HG03432 (cell line): ENCODE data around the gene TRABD2B.
A peak's percentile ranks its signal among the peaks of the same experiment; 100 is the strongest.

ENCODE experiments used
- ATAC-seq: cut with Tn5 transposase; IDR thresholded peaks from one replicate; pipeline ENCODE4 v1.9.1; 2021; ENCODE audit warnings: mild to moderate bottlenecking, moderate library complexity; ENCODE audit not compliant: unreplicated experiment

Gene TRABD2B

DNA sequence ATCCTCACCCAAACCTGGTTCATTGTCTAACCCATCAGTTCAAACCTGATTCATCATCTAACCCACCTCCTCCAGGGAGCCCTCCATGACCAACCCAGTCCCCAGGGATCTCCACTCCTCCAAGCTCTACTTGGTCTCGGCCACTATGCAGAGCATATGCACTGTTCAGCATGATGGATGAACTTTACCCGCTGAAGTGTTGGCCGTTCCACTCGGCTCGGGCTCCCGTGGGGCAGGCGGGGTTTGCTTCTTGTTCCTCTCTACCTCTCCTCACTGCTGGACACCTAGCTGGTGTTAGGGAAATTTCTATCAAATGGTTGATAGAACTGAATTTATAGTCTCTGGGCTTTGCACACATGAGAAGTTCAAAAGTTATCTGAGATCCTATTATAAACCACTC is 111.0 kb downstream of the TRABD2B start:
- no peak for ATAC-seq

DNA sequence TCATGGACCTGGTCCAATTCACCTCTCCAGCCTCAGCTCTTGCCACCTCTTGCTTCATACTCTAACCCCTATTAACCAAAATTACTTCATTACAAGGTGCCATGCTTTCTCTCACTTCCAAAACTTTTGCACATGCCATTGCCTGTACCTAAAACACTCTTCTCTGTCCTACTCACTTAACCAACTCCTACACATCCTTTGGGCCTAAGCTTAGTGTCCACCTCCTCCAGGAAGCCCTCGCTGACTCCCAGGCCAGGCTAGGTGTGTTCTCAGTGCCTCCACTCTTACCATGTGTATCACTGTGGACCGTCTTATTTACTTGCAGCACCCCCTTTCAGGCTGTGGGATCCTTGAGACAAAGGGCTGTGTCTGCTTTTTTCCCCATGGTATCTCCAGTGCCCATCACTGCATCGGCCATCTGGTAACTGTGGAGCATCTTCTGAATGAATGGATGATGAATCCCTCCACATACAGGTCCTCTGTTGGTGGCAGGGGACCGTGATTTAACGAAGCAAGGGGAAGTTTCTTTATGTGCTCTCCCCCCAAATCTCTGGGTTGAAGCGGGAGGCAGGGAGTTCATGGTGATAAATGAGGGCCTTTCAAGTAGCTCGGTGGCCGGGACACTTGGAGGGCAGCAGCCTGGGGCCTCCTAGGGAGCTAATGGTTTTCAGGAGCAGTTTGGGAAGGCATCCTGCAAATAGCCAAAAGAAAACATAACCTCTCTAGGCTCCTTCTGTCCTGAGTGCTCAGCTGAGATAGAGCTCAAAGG is 111.9 kb downstream of the TRABD2B start:
- no peak for ATAC-seq

DNA sequence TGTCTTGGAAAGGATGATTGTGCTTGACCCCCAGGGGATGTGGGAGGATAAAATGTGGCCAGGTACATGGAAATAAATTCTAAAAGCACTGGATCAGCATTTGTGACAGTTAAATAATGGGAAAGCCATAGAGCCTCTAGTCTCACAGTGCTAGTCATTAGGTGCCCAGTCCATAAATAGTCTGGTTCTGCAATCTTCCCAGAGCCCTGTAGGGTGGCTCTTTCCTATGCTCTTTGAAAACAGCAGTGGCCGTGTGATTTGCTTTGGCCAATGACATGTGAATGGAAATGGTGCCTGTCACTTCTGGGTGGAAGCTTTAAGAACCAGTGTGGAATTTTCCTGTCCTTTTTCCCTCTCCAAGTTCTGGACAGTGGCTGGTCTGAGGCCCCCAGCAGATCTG is 113.2 kb downstream of the TRABD2B start:
- ATAC-seq, result no peak

DNA sequence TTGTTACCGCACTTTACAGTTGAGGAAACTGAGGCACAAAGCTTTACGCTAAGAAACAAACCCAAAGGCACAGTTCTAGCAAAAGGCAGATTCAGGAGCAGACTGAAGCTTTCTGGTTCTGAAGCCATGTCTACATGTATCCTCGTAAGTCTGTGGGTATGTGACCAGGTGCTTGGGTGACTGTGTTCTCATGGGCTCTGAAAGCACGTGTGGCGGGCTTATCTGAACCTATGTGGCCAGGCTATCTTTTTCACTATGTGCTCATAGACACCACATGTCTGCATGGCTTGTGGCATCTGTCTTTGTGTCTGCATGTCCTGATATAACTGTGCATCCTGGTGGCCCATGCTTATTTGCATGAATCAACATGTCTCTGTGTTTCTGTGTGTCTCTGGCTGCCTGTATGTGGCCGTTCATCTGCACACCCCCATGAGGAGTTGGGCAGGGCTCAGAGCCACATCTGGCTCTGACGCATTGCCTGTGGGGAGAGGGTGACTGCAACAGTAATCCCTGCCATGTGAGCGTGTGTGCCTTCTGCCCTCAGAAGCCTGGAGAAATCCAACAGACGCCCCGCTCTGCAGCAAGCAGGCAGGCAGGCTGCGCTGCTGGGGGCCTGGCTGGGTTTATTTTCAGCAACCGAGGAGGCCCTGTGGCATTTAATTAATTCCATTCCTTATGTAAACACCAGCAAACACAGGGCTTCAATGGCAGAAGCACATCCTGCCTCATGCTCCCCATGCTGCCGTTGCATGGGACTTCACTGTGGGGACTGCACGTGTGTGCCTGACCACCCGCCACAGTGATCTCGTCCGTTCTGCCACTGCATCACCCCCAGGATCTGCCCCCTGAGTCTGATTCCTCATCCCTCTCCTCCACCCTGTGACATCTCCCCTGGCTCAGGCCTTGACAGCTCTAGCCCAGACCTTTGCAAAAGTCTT is 115.4 kb downstream of the TRABD2B start:
- no peak for ATAC-seq

DNA sequence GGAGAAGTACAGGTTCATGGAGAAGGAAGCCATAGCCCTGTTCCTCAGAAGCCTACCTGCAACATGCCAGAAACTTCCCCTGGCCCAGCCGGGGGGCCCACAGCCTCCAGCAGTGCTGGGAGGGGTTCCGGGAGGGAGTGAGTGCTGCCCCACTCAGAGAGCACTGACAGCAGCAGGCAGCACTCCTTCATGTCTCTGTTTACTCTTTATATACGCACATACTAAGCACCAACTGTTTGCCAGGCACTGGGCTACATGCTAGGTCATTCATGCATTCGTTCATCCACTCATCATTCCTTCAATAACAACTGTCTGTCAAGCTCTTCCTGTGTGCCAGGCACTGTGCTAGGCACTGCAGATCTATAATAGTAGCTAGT is 120.6 kb downstream of the TRABD2B start:
- ATAC-seq, result no peak

DNA sequence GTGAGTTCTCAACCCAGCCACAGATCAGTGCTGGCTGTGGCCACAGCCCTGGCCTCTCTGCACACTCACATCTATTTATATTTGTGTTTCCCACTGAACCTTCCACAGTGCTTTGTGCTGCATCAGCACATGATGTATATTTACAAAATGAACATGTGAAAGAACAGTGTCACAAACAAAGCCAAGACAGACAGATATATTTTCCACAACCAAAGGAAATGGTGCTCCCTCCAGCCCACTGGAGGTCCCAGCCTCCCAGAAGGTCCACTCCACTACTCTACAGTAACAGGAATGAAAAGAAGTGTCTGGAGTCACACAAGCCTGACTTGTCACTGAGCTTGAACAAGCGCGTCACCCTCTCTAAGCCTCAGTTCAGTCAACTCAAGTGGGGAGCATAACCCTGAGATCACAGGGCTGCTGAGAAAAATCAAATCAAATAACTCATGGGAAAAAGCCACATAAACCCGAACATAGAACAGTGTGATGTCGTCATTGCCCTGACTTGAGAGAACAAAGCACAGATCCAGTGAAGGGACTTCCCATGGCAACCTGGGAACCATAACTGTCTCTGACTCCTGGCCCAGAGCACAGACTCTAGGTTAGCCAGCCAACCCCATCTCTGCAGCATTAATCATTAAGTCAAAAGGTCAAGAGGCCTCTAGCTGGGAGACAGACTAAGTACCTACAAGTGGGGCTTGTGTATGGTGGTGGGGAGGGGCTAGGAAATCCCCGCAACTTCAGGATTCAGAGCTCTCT is 121.2 kb downstream of the TRABD2B start:
- ATAC-seq, result peak; percentile 73

DNA sequence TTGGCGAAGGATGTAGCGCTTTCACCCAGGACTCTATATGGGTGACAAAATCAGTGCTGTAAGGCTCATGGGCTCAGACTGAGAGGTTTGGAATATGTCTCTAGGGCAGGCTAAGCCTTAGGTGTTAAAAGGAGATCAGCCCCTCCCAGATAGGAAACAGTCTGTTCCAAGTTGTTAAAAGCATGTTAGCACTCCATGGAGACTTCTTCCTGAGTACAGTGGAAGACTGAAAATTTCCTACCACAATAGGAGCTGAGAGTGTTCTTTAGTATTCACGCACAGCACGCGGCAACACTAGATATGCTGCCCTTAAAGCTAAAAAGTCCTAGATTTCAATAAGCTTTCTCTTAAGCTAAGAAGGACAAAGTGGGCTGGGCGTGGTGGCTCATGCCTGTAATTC is 122.1 kb downstream of the TRABD2B start:
- no peak for ATAC-seq

DNA sequence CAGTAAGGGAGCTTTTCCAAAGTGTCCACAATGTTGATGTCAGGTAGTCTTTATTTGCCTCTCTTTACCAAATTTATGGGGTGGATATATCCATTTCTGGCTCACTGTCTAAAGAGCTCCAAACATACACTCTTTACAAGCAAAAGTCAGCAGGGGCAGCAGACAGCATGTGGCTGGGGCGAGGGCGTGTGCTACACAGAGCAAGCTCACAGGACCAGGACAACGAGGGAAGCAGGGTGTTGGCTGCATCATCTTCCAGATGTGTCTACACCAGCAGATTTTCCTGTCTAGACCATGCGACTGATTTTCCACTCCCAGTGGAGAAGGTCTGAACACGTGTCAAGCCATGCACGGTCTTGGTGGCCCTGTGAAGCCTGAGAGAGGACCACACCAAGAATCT is 123.8 kb downstream of the TRABD2B start:
- no peak for ATAC-seq

DNA sequence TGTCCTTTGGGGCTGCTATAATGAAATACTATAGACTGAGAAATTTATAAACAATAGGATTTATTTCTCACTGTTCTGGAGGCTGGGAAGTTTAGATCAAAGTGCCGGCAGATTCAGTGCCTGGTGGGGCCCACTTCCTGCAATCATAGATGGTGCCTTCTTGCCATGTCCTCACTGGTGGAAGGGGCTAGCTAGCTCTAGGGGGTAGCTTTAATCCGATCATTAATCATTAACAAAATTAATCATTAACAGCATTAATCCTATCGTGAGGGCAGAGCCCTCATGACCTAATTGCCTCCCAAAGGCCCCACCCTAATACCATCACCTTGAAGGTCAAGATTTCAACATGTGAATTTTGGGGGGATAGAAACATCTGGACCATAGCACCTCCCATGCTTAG is 124.3 kb downstream of the TRABD2B start:
- no peak for ATAC-seq

DNA sequence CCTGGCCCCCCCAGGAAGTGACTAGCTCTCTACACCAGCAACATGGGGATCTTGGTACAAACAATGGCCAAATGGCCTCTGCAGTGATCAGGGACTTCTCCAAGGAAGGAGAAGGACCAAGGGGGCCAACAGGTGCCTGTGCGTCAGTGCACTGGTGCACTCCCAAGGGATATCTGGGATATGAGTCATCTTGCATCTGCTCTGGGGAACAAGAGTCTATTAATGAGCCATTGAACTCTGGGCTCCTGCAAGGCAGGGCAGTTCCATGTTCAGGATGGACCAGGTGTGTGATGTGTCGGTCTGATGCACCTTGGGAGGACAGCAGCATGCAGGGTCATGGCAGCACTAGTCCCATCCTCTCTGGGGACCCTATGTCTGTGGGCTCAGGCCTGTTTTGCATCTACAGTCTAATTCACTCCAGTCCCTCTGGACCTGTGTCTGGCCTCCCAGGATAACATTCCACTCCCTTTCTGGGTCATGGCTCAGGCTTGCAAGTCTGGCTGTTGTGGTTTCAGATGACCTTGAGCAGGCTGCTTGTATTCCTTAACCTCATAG is 125.3 kb downstream of the TRABD2B start:
- no peak for ATAC-seq

DNA sequence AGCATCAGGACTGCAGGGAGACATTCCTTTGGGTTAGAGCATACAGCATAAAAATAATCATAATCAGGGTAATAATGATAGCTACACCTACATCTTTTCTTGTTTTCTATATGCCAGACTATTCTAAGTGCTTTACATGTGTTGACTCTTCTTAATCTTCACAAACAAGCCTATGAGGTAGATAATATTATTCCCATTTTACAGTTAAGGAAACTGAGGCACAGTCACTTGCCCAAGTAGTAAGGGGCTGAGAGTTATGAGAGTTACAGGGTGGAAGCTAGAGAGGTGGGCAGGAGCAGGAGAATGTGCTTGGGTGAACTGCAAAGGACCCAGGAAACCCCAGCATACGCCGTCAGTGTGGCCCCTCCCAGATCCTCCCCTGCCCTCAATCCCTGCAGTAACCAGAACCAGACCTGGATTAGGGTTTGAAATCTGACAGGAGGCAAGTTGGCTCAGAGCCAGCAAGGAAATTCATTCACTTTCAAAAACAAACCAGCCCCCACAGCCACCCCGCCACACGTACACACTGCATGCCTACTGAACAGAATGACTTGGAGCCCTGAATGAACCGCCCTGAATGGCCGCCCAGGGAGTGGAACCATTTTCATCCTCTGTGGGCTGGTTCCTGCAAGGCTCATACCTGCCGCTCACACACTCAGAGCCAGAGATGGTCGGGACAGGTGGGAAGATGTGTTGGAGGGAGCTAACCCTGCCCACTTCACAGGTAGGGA is 126.1 kb downstream of the TRABD2B start:
- ATAC-seq, result no peak

DNA sequence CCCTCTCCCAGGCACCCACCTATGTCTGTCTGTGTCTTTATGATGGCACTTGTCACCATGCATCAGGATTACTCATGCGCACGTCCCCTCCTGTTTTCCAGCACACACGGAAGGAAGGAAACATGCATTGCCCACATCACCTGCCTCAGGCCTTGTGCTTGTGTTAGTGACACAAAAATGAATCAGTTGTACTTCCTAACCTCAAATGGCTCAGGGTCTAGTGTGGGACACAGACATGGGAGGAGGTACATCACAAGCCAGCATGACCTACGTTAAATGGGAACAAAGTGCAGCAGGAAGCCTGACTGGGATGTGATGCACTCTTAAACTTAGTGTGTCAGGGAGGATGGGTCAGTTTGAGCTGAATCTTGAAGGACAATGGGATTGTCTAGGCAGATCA is 126.7 kb downstream of the TRABD2B start:
- ATAC-seq, result no peak

DNA sequence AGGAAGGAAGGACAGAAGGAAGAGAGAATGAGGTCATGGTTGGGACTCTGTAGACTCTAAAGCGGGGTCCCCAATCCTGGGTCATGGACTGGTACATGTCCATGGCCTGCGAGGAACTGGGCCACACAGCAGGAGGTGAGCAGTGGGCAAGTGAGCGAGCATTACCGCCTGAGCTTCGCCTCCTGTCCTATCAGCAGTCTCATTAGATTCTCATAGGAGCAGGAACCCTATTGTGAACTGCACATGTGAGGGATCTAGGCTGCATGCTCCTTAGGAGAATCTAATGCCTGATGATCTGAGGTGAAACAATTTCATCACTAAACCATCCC is 128.9 kb downstream of the TRABD2B start:
- no peak for ATAC-seq

DNA sequence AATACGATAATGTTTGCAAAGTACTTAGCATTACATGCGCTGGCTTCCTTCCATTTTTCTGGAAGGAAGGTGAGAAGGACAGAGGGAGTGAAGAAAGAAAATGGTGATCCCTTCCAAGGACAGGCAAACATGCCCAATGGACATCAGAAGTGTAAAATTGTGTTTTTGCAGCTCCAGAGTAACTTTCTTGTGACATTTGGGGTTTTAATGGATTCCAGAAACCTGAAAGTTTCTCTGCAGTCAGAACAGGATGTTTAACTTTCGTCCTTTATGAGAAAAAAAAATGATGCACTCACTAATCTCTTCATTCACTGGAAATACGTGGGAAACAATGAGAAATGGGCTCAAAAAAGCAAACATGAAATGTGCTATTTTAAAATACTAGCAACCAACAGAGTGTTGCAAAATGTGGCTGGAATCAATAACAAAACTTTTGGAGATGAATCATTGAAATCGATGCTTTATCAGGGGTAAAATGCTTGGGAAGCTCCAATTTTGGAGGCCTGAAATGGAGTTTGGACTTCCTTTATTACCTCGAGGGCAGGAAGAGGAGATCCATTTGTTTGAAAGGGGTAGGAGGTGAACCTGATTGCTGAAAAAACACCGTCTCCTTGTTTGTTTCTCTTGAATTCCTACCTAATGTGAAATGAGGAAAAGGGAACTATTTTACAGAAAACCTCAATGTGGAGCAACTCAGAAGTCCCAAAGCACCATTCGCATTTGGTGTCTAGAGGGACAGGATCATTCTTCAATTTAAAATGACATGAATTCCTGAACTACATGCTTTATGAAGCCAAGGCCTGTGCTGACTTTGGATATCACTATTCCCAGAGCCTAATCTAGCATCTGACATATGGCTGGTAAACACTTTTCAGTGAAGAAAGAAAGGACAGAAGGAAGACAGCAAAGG is 129.5 kb downstream of the TRABD2B start:
- no peak for ATAC-seq

DNA sequence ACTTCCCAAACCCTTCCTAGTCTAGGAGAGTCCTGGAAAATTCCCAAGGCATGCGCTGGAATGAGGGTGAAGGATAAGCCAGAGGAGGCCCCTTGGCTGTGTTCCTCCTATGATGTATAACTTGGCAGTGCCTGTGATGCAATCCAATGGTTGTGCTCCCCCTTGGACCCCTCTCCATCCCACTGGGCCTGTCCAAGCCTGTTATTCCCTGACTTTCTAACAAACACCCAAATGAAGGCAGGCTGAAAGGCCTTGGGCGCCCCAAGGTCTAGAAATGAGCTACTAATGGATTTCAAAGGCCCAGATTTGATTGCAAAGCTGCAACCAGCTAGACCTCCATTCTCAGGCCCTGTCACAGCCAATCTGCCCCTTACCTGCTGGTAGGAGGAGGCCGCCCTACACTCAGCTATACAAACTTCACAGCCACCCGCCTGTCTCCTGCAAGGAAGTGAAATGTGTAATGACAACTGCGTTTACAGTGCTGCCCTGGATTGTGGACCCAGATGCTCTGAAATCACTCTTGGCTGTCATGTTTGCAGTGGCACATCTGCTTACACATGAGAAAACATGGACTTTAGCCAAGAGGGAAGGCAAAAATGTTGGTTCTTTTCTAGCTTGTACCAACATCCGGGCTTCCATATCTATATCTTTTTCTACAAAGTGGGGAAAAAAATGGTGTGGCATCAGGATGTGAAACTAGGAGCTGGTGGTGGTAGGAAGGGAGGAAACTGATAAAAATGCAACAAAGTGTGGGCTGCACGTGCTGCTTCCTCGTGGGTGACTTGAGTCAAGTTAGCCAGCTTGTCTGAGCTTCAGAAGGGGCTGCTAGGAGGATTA is 130.4 kb downstream of the TRABD2B start:
- no peak for ATAC-seq

DNA sequence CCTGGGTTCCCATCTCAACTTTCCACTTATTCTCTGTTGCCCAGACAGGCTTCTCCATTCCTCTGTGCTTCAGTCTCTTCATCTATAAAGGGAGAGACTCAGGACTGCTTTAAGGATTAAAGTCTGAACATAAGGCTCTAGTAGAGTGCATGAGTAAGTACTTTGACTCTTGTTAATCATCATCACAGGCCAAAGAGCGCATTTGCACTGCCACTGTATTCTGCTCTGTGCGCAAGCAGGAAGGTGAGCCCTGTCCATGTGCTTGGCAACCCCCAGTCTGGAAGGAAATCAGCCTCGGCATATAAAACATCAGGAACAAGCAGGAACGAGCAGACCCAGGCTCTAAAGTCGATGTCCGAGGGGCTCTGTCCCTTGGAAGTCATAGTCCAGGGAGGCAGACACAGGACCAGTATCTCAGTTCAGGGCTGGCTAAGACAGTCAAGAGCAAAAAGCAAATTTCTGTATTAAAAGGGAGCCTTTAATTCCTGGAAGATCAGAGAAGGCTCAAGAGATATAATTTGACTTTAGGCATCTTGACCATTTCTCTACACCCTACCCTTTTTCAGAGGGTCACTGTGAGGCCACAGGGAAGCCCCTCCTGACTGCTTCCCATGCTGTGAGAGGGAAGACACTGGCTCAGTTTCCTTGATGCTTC is 131.2 kb downstream of the TRABD2B start:
- ATAC-seq, result no peak

DNA sequence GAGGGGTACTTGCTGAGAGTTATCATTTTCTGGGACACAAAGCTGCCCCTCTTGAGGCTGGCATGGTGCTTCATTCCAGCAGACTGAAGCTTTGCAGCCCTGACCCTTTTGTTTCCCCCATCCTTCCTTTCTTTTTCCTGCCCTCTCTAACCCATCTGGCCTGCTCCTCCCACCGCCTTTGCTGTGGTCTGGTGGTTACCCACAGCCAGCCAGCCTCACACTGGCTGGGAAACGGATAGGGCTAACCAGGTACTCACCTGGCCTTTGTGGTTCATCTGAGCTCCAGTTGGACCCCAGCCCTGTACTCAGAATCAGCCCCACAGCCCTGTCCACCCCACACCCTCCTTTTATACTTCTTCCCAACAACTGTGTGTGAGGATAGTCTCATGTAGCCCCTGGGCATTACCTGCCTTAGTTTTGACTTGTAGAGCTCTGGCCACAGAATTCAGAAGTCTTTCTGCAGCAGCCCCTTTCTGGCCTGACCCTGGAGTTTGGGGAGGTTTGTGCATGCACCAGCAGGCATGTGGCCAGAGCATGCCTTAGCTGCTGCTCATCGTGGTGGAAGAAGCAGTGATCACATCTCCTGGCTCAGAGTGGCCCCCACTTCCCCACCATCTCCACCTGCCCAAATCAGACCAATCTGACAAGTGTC is 138.0 kb downstream of the TRABD2B start:
- no peak for ATAC-seq

DNA sequence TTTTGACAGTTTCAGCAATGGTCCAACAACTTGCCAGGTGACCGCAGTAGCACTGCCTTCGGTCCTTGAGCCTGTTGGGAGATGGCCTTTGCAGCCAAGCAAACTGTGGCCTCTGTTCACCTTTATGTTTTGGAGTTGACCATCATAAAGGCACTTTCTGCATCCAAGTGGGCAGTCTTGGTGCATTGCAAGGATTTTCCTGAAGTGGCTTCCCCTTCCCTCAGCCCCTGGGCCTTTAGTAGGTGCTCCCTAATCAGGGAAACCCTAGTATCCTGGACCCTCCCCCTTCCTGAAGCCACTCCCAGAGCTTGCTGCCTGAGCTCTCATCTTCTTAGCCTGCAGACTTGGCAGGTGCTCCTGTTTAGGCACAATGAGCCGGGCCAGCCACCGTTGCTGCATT is 140.2 kb downstream of the TRABD2B start:
- no peak for ATAC-seq
